ENCODE measurements around the gene PARP14. TPM values are rescaled to one million over a fixed set of nuclear protein-coding genes. Genes with fewer than 3 reads are reported as not detected.
A peak's percentile ranks its signal among the peaks of the same experiment; 100 is the strongest.
"Not testable (repeated sequence)": the region's sequence is repeated elsewhere in the genome, so short reads cannot be mapped to it uniquely, and the experiment has no call there.

The PARP14 gene
- polyA plus RNA-seq, 1 experiment: 13.2 TPM

GRCh38 chr3:122679882-122680474 is 661 bp upstream of the PARP14 start:
- CTCF ChIA-PET: interaction anchor here (0.5 to 6.6 kb wide), 27 partner anchors 8 to 349 kb away, joined by 3 to 78 read pairs (median 5); partner anchors contain the start of genes DTX3L, FAM162A, PARP9 and SEMA5B
- no peak for TF ChIP-seq CTCF (IDR thresholded peaks at IDR 0.05; ENCODE audit: insufficient read depth, low read depth, low read length)
- Histone ChIP-seq H3K27me3 (ENCODE audit: control insufficient read depth, insufficient read depth, low read length) (no peaks in the 10 kb centered on the region), H3K4me3 (ENCODE audit: low read depth, low read length) (peak overlapping the region; percentile 81), H3K36me3 (ENCODE audit: control insufficient read depth, insufficient read depth, low read length) (no peaks in the 10 kb centered on the region)
- DNase-seq (ENCODE audit: low read depth): no peak
- POLR2A ChIA-PET: no interaction called here

- H3K36me3 ChIP-seq (ENCODE audit: control insufficient read depth, insufficient read depth, low read length): no peaks in the 10 kb centered on the region
- DNase-seq (ENCODE audit: low read depth): no peak
- ChIA-PET POLR2A (no interaction called here), CTCF (interaction anchor here (1.0 to 6.6 kb wide), 3 partner anchors 121 to 292 kb away, joined by 3 to 78 read pairs (median 12); no protein-coding TSS in a partner anchor)
- H3K27me3 ChIP-seq (ENCODE audit: control insufficient read depth, insufficient read depth, low read length): no peaks in the 10 kb centered on the region
- H3K4me3 ChIP-seq (ENCODE audit: low read depth, low read length): peak overlapping the region; percentile 81
- TF ChIP-seq CTCF (IDR thresholded peaks at IDR 0.05; ENCODE audit: insufficient read depth, low read depth, low read length): no peak
These were observed 790 bp downstream of the PARP14 start for GRCh38 chr3:122681284-122681973.

GRCh38 chr3:122681974-122682409 is 1.4 kb downstream of the PARP14 start:
- Histone ChIP-seq H3K36me3 (ENCODE audit: control insufficient read depth, insufficient read depth, low read length) (no peaks in the 10 kb centered on the region; the same call in 1 of the 2 replicates), H3K4me3 (ENCODE audit: low read depth, low read length) (peak overlapping the region; percentile 81), H3K27me3 (ENCODE audit: control insufficient read depth, insufficient read depth, low read length) (no peaks in the 10 kb centered on the region)
- CTCF ChIA-PET: interaction anchor here (6.6 kb wide), 1 partner anchor 122 kb away, joined by 78 read pairs; no protein-coding TSS in a partner anchor
- TF ChIP-seq CTCF (IDR thresholded peaks at IDR 0.05; ENCODE audit: insufficient read depth, low read depth, low read length): no peak
- POLR2A ChIA-PET: no interaction called here
- no peak for DNase-seq (ENCODE audit: low read depth)

- H3K27me3 ChIP-seq (ENCODE audit: control insufficient read depth, insufficient read depth, low read length); H3K4me3 ChIP-seq (ENCODE audit: low read depth, low read length); DNase-seq (ENCODE audit: low read depth); CTCF ChIA-PET; H3K36me3 ChIP-seq (ENCODE audit: control insufficient read depth, insufficient read depth, low read length); POLR2A ChIA-PET: not testable (repeated sequence)
These were observed 2.3 kb downstream of the PARP14 start for GRCh38 chr3:122682778-122683411.

- no peak overlapping the region for H3K4me3 ChIP-seq (ENCODE audit: low read depth, low read length)
- no peak for DNase-seq (ENCODE audit: low read depth)
- ChIA-PET CTCF (interaction anchor here (0.6 to 3.4 kb wide), 4 partner anchors 8 to 1356 kb away, joined by 3 to 16 read pairs (median 4); no protein-coding TSS in a partner anchor), POLR2A (interaction anchor here (0.7 kb wide), 1 partner anchor 432 kb away, joined by 3 read pairs; no protein-coding TSS in a partner anchor)
- H3K36me3 ChIP-seq (ENCODE audit: control insufficient read depth, insufficient read depth, low read length): peaks cover 6% of the 10 kb centered on the region
- no peaks in the 10 kb centered on the region for H3K27me3 ChIP-seq (ENCODE audit: control insufficient read depth, insufficient read depth, low read length)
- TF ChIP-seq CTCF (IDR thresholded peaks at IDR 0.05; ENCODE audit: insufficient read depth, low read depth, low read length): no peak
These were observed 6.7 kb downstream of the PARP14 start for GRCh38 chr3:122687298-122687697.

Data from BJ (cell line).